Measurements from ENCODE around the gene LRCH1.
A peak's percentile ranks its signal among the peaks of the same experiment; 100 is the strongest.

The LRCH1 gene

DNA sequence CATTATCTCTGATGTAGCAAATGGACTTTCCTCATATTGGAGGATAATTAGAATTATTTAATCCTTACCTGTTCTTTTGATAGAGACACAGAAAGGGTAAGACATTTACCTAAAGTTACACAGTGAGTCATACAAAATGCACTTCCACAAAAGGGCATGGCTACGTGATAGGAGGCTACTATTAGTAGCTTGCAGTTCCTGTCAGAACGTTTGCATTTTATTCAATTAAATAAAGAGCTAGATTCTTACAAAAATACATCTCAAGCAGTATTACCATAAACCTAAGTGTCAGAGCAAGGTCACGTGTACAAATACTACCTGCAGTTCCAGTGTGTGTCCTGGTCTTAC lies 123.4 kb downstream of the LRCH1 start:
- TF ChIP-seq, protein P1, sequence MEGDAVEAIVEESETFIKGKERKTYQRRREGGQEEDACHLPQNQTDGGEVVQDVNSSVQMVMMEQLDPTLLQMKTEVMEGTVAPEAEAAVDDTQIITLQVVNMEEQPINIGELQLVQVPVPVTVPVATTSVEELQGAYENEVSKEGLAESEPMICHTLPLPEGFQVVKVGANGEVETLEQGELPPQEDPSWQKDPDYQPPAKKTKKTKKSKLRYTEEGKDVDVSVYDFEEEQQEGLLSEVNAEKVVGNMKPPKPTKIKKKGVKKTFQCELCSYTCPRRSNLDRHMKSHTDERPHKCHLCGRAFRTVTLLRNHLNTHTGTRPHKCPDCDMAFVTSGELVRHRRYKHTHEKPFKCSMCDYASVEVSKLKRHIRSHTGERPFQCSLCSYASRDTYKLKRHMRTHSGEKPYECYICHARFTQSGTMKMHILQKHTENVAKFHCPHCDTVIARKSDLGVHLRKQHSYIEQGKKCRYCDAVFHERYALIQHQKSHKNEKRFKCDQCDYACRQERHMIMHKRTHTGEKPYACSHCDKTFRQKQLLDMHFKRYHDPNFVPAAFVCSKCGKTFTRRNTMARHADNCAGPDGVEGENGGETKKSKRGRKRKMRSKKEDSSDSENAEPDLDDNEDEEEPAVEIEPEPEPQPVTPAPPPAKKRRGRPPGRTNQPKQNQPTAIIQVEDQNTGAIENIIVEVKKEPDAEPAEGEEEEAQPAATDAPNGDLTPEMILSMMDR (conservative IDR thresholded peaks at IDR 0.05; ENCODE audit: control insufficient read depth, insufficient read depth, low read depth, low read length): no peak
- DNase-seq (ENCODE audit: low read depth): no peak
- H3K4me3 ChIP-seq (ENCODE audit: control insufficient read depth, low read depth, low read length): no peak overlapping the region

- peak; percentile 89 for DNase-seq (ENCODE audit: low read depth)
- TF ChIP-seq, protein P1 (conservative IDR thresholded peaks at IDR 0.05; ENCODE audit: control insufficient read depth, insufficient read depth, low read depth, low read length): peak; percentile 18
- peak overlapping the region; percentile 39 for H3K4me3 ChIP-seq (ENCODE audit: control insufficient read depth, low read depth, low read length)
These were observed 126.6 kb downstream of the LRCH1 start for GRCh38 chr13:46679369-46680120.

DNA sequence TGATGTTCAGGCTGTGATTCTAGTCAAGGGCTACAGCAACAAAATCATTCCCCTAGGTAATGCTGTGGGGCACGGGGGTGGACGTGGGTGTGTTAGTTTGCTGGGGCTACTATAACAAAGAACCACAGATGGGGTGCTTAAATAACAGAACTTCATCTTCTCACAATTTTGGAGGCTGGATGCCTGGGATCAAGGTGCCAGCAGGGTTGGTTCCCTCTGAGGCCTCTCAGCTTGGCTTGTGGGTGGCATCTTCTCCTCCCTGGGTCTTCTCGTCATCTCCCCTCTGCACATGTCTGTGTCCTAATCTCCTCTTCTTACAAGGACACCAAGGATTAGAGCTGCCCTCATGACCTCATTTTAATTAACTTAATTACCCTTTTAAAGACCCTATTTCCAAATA lies 129.0 kb downstream of the LRCH1 start:
- TF ChIP-seq, protein P1 (conservative IDR thresholded peaks at IDR 0.05; ENCODE audit: control insufficient read depth, insufficient read depth, low read depth, low read length): no peak

GRCh38 chr13:46682707-46683106 lies 129.7 kb downstream of the LRCH1 start:
- TF ChIP-seq, protein P1 (conservative IDR thresholded peaks at IDR 0.05; ENCODE audit: control insufficient read depth, insufficient read depth, low read depth, low read length): no peak
- H3K4me3 ChIP-seq (ENCODE audit: control insufficient read depth, low read depth, low read length): no peak overlapping the region
- no peak for DNase-seq (ENCODE audit: low read depth)

More for the DNA sequence above, 129.0 kb downstream of the LRCH1 start:
- H3K4me3 ChIP-seq (ENCODE audit: control insufficient read depth, low read depth, low read length): no peak overlapping the region
- DNase-seq (ENCODE audit: low read depth): no peak

DNA sequence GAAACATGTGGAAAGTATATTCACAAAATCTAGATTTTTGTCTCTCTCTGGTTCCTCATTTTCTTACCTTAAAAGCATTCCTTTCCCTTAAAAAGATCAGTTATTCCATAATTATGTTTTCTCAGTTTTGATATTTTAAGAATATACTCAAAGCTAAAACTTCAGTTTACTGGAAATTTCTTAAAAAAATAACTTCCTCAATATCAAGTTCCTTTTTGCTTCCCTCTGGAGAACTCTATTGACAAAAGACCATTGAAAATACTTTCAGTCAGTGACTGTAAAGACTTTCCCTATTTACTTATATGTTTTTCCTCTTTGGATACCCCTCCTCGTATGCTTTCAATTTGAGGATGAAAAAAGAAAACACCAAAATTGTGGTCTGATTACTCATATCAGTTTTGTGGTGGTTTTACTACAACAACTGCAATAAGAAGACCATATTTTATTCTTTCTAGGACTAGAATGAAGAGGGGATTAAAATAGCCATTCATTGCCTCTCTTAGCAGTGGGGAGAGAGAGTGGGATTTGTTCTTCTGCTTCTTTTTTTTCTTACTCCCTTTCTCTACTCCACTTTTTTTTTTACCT lies 130.8 kb downstream of the LRCH1 start:
- TF ChIP-seq, protein P1 (conservative IDR thresholded peaks at IDR 0.05; ENCODE audit: control insufficient read depth, insufficient read depth, low read depth, low read length): no peak
- H3K4me3 ChIP-seq (ENCODE audit: control insufficient read depth, low read depth, low read length): no peak overlapping the region
- peak; percentile 61 for DNase-seq (ENCODE audit: low read depth)

- TF ChIP-seq, protein P1 (conservative IDR thresholded peaks at IDR 0.05; ENCODE audit: control insufficient read depth, insufficient read depth, low read depth, low read length): no peak
- H3K4me3 ChIP-seq (ENCODE audit: control insufficient read depth, low read depth, low read length): no peak overlapping the region
- no peak for DNase-seq (ENCODE audit: low read depth)
These were observed 131.5 kb downstream of the LRCH1 start for GRCh38 chr13:46684287-46685001.

Data from fibroblast of mammary gland (primary cell).